T-helper 1 cell treated with Interleukin-12 subunit alpha and Interleukin-12 subunit beta and Interleukin-4 antibody, amounts not matched to agents 30 ng/mL and 1 ng/mL, for 36 hours (primary cell): ENCODE results near the gene SVEP1. TPM values are rescaled to one million over a fixed set of nuclear protein-coding genes. Genes with fewer than 3 reads are reported as not detected.
"Not testable (repeated sequence)": the region's sequence is repeated elsewhere in the genome, so short reads cannot be mapped to it uniquely, and the experiment has no call there.

Source experiments
- intact Hi-C: fragments of 100-400 bp; cut with micrococcal nuclease; formaldehyde crosslinking; loops from one replicate; pipeline ENCODE4 v1.15.1; 2024
- total RNA-seq: library from RNA; stranded (reverse); gene quantifications from 2 replicates; pipeline ENCODE4 v1.2.3, GENCODE V29; 2022

The SVEP1 gene
- total RNA-seq, 1 donor from 2014 or later, result not detected

GRCh38 chr9:110579862-110580219, 300 bp upstream of the SVEP1 start:
- intact Hi-C loops, result no loop called here

DNA sequence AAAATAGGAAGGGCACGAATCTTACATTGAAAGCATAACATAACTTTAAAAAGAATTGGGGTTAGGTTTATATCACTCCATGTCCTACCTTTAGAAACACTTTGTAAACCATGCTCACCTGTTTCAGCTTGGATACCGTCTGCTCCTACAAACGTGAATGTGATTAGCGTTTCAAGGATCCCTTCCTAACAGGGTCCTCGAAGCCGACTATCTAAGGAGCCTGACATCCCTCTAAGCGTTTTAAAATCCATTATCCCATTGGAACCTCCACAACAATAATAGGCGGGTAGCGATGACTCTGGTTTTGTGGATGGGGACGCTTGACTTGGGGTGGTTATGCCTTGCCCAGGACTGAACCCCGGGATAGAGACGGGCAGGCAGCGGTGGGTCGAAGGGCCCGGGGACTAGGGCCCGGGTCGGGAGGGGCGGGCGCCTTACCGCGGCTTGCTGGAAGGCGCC, 937 bp downstream of the SVEP1 start:
- intact Hi-C loops, result no loop called here

- intact Hi-C loops, result no loop called here
These were observed 3.6 kb downstream of the SVEP1 start for GRCh38 chr9:110575945-110576344.

- intact Hi-C loops, result no loop called here
These were observed 4.4 kb downstream of the SVEP1 start for GRCh38 chr9:110575169-110575568.

GRCh38 chr9:110573305-110573704, 6.2 kb downstream of the SVEP1 start:
- intact Hi-C loops, result no loop called here

- intact Hi-C loops, result no loop called here
These were observed 7.6 kb downstream of the SVEP1 start for GRCh38 chr9:110571801-110572483.

- intact Hi-C loops, result no loop called here
These were observed 13.4 kb downstream of the SVEP1 start for GRCh38 chr9:110566156-110566555.

DNA sequence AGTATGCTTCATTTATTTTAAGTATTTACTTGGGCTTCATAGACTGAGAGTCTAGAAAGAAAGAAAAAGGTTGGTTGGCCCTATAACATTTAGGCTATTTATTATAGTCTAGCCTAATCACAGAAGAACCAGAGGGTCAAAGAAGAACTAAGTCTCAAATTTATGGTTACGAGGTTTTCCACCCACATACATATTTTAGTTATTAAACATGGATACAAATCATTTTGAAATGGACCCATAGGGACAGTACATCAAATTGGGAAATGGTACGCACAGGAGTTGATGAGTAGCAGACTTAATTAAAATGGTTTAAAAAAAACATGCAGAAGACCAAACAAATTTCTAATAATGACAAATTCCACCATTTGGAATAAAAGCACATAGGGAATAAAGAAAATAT, 17.7 kb downstream of the SVEP1 start:
- intact Hi-C loops, result no loop called here

- intact Hi-C loops, result no loop called here
These were observed 19.7 kb downstream of the SVEP1 start for GRCh38 chr9:110559869-110560268.

DNA sequence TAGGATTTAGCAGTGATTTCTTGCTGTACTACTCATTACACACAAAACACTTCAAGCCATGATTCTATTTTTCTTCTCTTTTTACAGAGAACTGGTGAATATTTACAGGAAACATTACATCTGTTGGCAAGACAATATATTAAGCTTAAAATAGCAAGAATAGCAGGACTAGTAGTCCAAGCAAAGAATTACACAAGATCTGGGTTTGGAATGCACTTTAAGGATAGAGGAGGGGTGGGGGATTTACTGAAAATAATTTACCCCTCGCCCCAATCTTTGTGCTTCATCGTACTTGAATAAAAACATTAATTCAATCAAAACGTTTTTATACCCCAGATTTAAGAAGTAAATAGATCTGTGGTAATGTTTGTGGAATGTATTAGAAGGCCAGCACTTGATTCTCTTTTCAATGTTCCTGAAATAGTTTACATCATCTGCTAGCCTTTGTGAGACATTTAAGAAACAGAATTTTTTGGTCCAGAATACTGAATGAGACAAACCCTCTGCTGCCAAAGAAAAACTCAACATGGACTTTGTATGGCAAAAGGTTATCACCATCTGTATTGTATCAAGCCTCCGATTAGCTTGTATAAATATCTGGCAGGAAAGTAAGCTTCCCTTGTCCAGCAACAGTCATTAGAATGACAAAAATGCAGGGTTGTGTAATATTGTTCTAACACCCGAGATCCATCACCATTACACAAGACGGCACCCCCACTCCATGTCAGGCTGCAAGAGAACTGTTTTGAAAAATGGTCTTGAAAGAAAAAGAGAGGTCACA, 23.8 kb downstream of the SVEP1 start:
- intact Hi-C loops, result no loop called here

DNA sequence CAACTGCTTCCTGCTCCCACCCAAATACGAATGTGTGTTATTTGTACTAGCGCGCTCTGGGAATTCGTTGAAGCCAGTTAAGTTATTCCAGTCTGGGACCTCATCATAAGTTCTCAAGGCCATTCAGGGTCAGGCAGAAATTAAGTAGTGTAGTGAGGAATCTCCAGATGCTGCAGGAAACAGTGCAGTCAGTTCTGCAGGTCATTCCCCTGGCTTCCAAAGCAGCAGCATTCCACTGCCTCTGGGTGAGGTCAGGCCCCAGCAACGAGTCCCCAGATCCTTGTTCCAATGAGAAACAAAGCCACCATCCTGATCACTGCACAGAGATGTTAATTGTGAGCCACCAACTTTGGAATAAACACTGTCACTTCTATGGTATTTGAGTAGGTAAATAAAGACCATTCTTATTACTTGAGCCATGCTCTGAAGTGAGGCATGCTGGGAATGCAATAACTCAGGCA, 33.1 kb downstream of the SVEP1 start:
- intact Hi-C loops, result no loop called here

- intact Hi-C loops, result no loop called here
These were observed 33.8 kb downstream of the SVEP1 start for GRCh38 chr9:110545705-110546104.

GRCh38 chr9:110543631-110544051, 35.9 kb downstream of the SVEP1 start:
- intact Hi-C loops, result no loop called here

DNA sequence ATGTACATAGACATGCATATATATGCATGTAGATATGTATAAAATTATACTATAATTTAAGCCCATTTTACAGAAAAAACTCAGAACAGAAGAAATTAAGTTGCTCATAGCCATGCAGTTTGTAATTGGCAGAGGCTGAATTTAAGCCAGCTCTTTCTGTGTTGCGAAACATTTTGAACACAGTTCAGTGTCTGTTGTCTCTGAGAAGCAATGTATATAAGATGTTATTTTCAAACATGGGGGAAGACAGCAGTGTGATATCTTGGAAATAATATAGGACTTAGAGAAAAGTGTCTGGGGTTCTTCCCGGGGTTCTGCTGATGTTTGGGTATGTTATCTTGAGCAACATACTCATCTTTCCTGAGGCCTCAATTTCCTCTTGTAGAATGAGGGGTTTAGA, 37.6 kb downstream of the SVEP1 start:
- intact Hi-C loops, result no loop called here

- intact Hi-C loops, result no loop called here
These were observed 40.9 kb downstream of the SVEP1 start for GRCh38 chr9:110538647-110539041.

GRCh38 chr9:110537841-110538646, 41.5 kb downstream of the SVEP1 start:
- intact Hi-C loops, result no loop called here

GRCh38 chr9:110536822-110537221, 42.7 kb downstream of the SVEP1 start:
- intact Hi-C loops, result no loop called here

DNA sequence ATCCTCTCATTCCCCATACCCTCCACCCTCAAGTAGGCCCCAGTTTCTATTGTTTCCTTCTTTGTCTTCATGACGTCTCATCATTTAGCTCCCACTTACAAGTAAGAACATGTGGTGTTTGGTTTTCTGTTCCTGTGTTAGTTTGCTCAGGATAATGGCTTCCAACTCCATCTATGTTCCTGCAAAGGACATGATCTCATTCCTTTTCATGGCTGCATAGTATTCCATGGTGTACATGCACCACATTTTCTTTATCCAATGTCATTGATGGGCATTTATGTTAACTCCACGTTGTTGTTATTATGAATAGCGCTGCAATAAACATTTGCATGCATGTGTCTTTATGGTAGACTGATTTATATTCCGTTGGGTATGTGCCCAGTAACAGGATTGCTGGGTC, 45.4 kb downstream of the SVEP1 start:
- intact Hi-C loops, result not testable (repeated sequence)

DNA sequence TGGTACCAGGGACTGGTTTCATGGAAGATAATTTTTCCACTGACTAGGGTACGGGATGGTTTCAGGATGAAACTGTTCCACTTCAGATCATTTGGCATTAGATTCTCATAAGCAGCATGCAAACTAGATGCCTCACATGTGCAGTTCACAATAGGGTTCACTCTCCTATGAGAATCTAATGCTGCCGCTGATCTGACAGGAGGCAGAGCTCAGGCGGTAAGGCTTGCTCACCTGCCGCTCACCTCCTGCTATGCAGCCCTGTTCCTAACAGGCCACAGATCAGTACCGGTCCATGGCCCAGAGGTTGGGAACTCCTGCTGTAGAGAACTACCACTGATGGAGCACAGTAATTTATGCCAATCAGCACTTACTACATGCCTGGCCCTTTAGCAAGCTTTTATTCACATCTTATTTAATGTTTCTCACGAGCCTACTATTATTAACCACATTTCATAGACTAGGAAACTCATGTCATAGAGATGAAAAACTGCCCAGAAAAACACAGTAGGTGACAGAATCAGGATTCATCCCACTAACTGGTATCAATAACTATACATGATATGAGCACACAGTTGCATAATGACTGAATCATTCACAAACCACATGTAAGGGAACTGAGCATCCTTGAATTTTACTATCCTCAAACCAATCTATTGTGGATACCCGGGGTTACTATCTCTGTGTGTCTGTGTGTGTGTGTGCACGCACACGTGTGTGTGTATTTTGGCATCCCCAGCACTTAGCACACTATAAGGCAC, 46.5 kb downstream of the SVEP1 start:
- intact Hi-C loops, result no loop called here

GRCh38 chr9:110531776-110532175, 47.8 kb downstream of the SVEP1 start:
- intact Hi-C loops, result no loop called here

GRCh38 chr9:110531241-110531640, 48.3 kb downstream of the SVEP1 start:
- intact Hi-C loops, result not testable (repeated sequence)
